Adipocyte (in vitro differentiated cells): ENCODE data around the gene MECP2.

Experiments
- DNase-seq: peaks from one replicate; pipeline ENCODE4 v3.0.0-alpha.2; 2015; ENCODE audit warnings: low read depth
- H3K27me3 ChIP-seq: replicated peaks from 2 replicates; pipeline ENCODE4 v1.7.0; 2013; ENCODE audit warnings: mild to moderate bottlenecking, low read length, moderate library complexity; ENCODE audit not compliant: control insufficient read depth, insufficient read depth
- H3K36me3 ChIP-seq: 2 replicates; pipeline ENCODE4 v1.7.0; 2013; ENCODE audit warnings: low read length, mild to moderate bottlenecking, moderate library complexity; ENCODE audit not compliant: control insufficient read depth, insufficient read depth, severe bottlenecking
- H3K4me1 ChIP-seq: 2 replicates; pipeline ENCODE4 v1.7.0; 2013; ENCODE audit warnings: mild to moderate bottlenecking, low read length, moderate library complexity; ENCODE audit not compliant: control insufficient read depth, insufficient read depth
- H3K4me3 ChIP-seq: 2 replicates; pipeline ENCODE4 v1.7.0; 2013; ENCODE audit warnings: mild to moderate bottlenecking, low read length, moderate library complexity
- H3K9ac ChIP-seq: 2 replicates; pipeline ENCODE4 v1.7.0; 2013; ENCODE audit warnings: mild to moderate bottlenecking, low read length, moderate library complexity
- H3K9me3 ChIP-seq: 2 replicates; pipeline ENCODE4 v1.7.0; 2013; ENCODE audit warnings: mild to moderate bottlenecking, low read length, moderate library complexity; ENCODE audit not compliant: control insufficient read depth

MECP2 gene

GRCh38 chrX:154058214-154058997 lies 39.1 kb downstream of the MECP2 start:
- Histone ChIP-seq H3K9ac (no peak overlapping the region), H3K4me3 (no peak overlapping the region), H3K36me3 (no peaks in the 10 kb centered on the region), H3K4me1 (peaks cover 28% of the 10 kb centered on the region), H3K27me3 (peaks cover 7% of the 10 kb centered on the region), H3K9me3 (no peaks in the 10 kb centered on the region)
- no peak for DNase-seq

GRCh38 chrX:154057791-154058190 lies 39.7 kb downstream of the MECP2 start:
- DNase-seq: no peak
- H3K27me3 ChIP-seq: peaks cover 7% of the 10 kb centered on the region
- H3K9me3 ChIP-seq: no peaks in the 10 kb centered on the region

GRCh38 chrX:154056770-154057241 lies 40.7 kb downstream of the MECP2 start:
- Histone ChIP-seq H3K36me3 (no peaks in the 10 kb centered on the region), H3K9me3 (no peaks in the 10 kb centered on the region), H3K4me3 (no peak overlapping the region), H3K4me1 (peaks cover 28% of the 10 kb centered on the region), H3K27me3 (peaks cover 11% of the 10 kb centered on the region), H3K9ac (no peak overlapping the region)
- DNase-seq: peak; percentile 33

More at GRCh38 chrX:154057791-154058190, 39.7 kb downstream of the MECP2 start:
- Histone ChIP-seq H3K9ac (no peak overlapping the region), H3K4me3 (no peak overlapping the region), H3K36me3 (no peaks in the 10 kb centered on the region), H3K4me1 (peaks cover 28% of the 10 kb centered on the region)

- Histone ChIP-seq H3K9ac (peak overlapping the region; percentile 9), H3K4me3 (no peak overlapping the region), H3K36me3 (no peaks in the 10 kb centered on the region), H3K4me1 (peaks cover 33% of the 10 kb centered on the region), H3K27me3 (peaks cover 7% of the 10 kb centered on the region), H3K9me3 (no peaks in the 10 kb centered on the region)
- peak; percentile 86 for DNase-seq
Observed at GRCh38 chrX:154051201-154051810, 46.2 kb downstream of the MECP2 start.

GRCh38 chrX:154050113-154050495 lies 47.4 kb downstream of the MECP2 start:
- DNase-seq: no peak

GRCh38 chrX:154049209-154050112 lies 48.1 kb downstream of the MECP2 start:
- Histone ChIP-seq H3K9ac (no peak overlapping the region), H3K36me3 (no peaks in the 10 kb centered on the region), H3K27me3 (peaks cover 15% of the 10 kb centered on the region), H3K4me3 (no peak overlapping the region), H3K9me3 (no peaks in the 10 kb centered on the region), H3K4me1 (peaks cover 45% of the 10 kb centered on the region)
- DNase-seq: no peak

More at GRCh38 chrX:154050113-154050495, 47.4 kb downstream of the MECP2 start:
- Histone ChIP-seq H3K4me3 (no peak overlapping the region), H3K27me3 (peaks cover 9% of the 10 kb centered on the region), H3K9ac (peak overlapping the region; percentile 9), H3K4me1 (peaks cover 39% of the 10 kb centered on the region), H3K36me3 (no peaks in the 10 kb centered on the region), H3K9me3 (no peaks in the 10 kb centered on the region)

GRCh38 chrX:154048398-154048797 lies 49.1 kb downstream of the MECP2 start:
- peaks cover 16% of the 10 kb centered on the region for H3K27me3 ChIP-seq
- no peaks in the 10 kb centered on the region for H3K9me3 ChIP-seq
- no peak for DNase-seq
- H3K4me1 ChIP-seq: peaks cover 56% of the 10 kb centered on the region
- H3K9ac ChIP-seq: no peak overlapping the region
- H3K36me3 ChIP-seq: no peaks in the 10 kb centered on the region
- H3K4me3 ChIP-seq: no peak overlapping the region

- H3K9me3 ChIP-seq: no peaks in the 10 kb centered on the region
- no peak for DNase-seq
- no peaks in the 10 kb centered on the region for H3K36me3 ChIP-seq
- no peak overlapping the region for H3K4me3 ChIP-seq
- H3K4me1 ChIP-seq: peaks cover 69% of the 10 kb centered on the region
- H3K27me3 ChIP-seq: peaks cover 15% of the 10 kb centered on the region
- peak overlapping the region; percentile 46 for H3K9ac ChIP-seq
Observed at GRCh38 chrX:154046940-154047610, 50.4 kb downstream of the MECP2 start.

- peak overlapping the region; percentile 4 for H3K4me3 ChIP-seq
- H3K4me1 ChIP-seq: peaks cover 77% of the 10 kb centered on the region
- peaks cover 9% of the 10 kb centered on the region for H3K27me3 ChIP-seq
Observed at GRCh38 chrX:154046031-154046781, 51.3 kb downstream of the MECP2 start.

GRCh38 chrX:154044091-154044490 lies 53.4 kb downstream of the MECP2 start:
- H3K4me1 ChIP-seq: peaks cover 77% of the 10 kb centered on the region
- H3K9ac ChIP-seq: no peak overlapping the region
- peaks cover 9% of the 10 kb centered on the region for H3K27me3 ChIP-seq
- no peaks in the 10 kb centered on the region for H3K9me3 ChIP-seq
- no peak overlapping the region for H3K4me3 ChIP-seq
- no peak for DNase-seq
- H3K36me3 ChIP-seq: no peaks in the 10 kb centered on the region

More at GRCh38 chrX:154046031-154046781, 51.3 kb downstream of the MECP2 start:
- Histone ChIP-seq H3K9me3 (no peaks in the 10 kb centered on the region), H3K9ac (peak overlapping the region; percentile 72), H3K36me3 (no peaks in the 10 kb centered on the region)
- peak; percentile 82 for DNase-seq
